GM12878 (cell line): ENCODE results near the gene PLEKHA7. TPM values are rescaled to one million over a fixed set of nuclear protein-coding genes. Genes with fewer than 3 reads are reported as not detected.

ENCODE experiments used
- BACH1 ChIP-seq: fragments of 450-650 bp; IDR thresholded peaks from 2 replicates; pipeline ENCODE4 v1.6.1; 2017; ENCODE audit warnings: mild to moderate bottlenecking, borderline replicate concordance
- BCL11A ChIP-seq: IDR thresholded peaks from 2 replicates; pipeline ENCODE4 v1.6.1; 2011; ENCODE audit warnings: low read depth, low read length
- BCL3 ChIP-seq: IDR thresholded peaks from 2 replicates; pipeline ENCODE4 v1.6.1; 2011; ENCODE audit warnings: borderline replicate concordance, low read depth, mild to moderate bottlenecking, moderate library complexity, low read length; ENCODE audit not compliant: insufficient read depth, poor library complexity, severe bottlenecking
- CEBPB ChIP-seq, 2 experiments: fragments of 150-350 bp in 1 of 2; IDR thresholded peaks; 2 replicates each; pipeline ENCODE4 v1.6.1; 2012 to 2014; ENCODE audit warnings: low read depth in 2 of 2, low read length in 2 of 2, borderline replicate concordance in 1 of 2, inconsistent platforms in 1 of 2
- FOXM1 ChIP-seq: IDR thresholded peaks from 2 replicates; pipeline ENCODE4 v1.6.1; 2012; ENCODE audit warnings: low read depth, mild to moderate bottlenecking, inconsistent platforms, low read length, moderate library complexity
- HCFC1 ChIP-seq: fragments of 150-350 bp; IDR thresholded peaks from 2 replicates; pipeline ENCODE4 v1.6.1; 2014; ENCODE audit warnings: low read length
- IKZF1 ChIP-seq: fragments of 450-650 bp; conservative IDR thresholded peaks from 2 replicates; pipeline ENCODE4 v1.6.1; 2017; ENCODE audit warnings: antibody characterized with exemption, mild to moderate bottlenecking
- JUNB ChIP-seq: IDR thresholded peaks from 2 replicates; pipeline ENCODE4 v1.6.1; 2016; ENCODE audit warnings: antibody characterized with exemption, mild to moderate bottlenecking
- KLF5 ChIP-seq: fragments of 450-650 bp; IDR thresholded peaks from 2 replicates; pipeline ENCODE4 v1.6.1; 2014; ENCODE audit warnings: mild to moderate bottlenecking; ENCODE audit not compliant: partially characterized antibody
- RAD51 ChIP-seq: fragments of 450-650 bp; IDR thresholded peaks from 2 replicates; pipeline ENCODE4 v1.6.1; 2016; ENCODE audit warnings: moderate library complexity, mild to moderate bottlenecking, inconsistent platforms
- SMAD5 ChIP-seq: IDR thresholded peaks from 2 replicates; pipeline ENCODE4 v1.6.1; 2016; ENCODE audit warnings: antibody characterized with exemption, low read depth
- STAT1 ChIP-seq: fragments of 450-650 bp; conservative IDR thresholded peaks from 2 replicates; pipeline ENCODE4 v1.6.1; 2014; ENCODE audit warnings: antibody characterized with exemption, mild to moderate bottlenecking
- TAF1 ChIP-seq: IDR thresholded peaks from 2 replicates; pipeline ENCODE4 v1.6.1; 2011; ENCODE audit warnings: mild to moderate bottlenecking, low read depth, low read length, borderline replicate concordance
- ZBTB11 ChIP-seq: fragments of 450-650 bp; formaldehyde crosslinking; IDR thresholded peaks from 2 replicates; pipeline ENCODE4 v1.5.0; 2022; ENCODE audit warnings: mild to moderate bottlenecking, missing genetic modification characterization
- polyA plus RNA-seq, 11 experiments: library from polyadenylated mRNA; depleted of rRNA in 4 of 11; unstranded in 6 of 11; stranded (reverse) in 5 of 11; fragments of >200 nt; fragmentation: Nextera tagmentation in 4 of 11; fragmentation: Illumina TruSeq in 1 of 11; extraction: Ambion mirVana in 4 of 11; extraction: Trizol in 1 of 11; gene quantifications; 1 replicate in 1 of 11; 2 replicates in 10 of 11; pipeline versions ENCODE4 v1.2.1 to v1.2.3, GENCODE V29; 2011 to 2016; ENCODE audit warnings: inconsistent platforms in 2 of 11, missing spikeins in 2 of 11, low read depth in 1 of 11
- total RNA-seq, 4 experiments: library from RNA; depleted of rRNA in 3 of 4; stranded (reverse); fragments of >200 nt in 3 of 4; fragmentation: Illumina TruSeq in 1 of 4; extraction: Trizol in 1 of 4; gene quantifications; 2 replicates each; pipeline versions ENCODE4 v1.2.1 to v1.2.3, GENCODE V29; 2013 to 2021

Gene PLEKHA7
- total and polyA plus RNA-seq, 10 of the 15 experiments (the other 5 are each of a cell fraction or from before 2014, with no cell fraction given): 0.45 to 5.3 (median 2.1) TPM

- TF ChIP-seq BCL3 (no peak), ZBTB11 (CRISPR knock-in tag) (no peak), HCFC1 (no peak), TAF1 (no peak), IKZF1 (no peak), BACH1 (no peak), BCL11A (no peak), CEBPB (IDR thresholded peaks at IDR 0.05; ENCODE audit: borderline replicate concordance in 1 of 2, low read depth in 2 of 2, low read length in 2 of 2) (no peak), RAD51 (no peak), SMAD5 (no peak), JUNB (no peak), KLF5 (no peak), STAT1 (no peak), FOXM1 (no peak)
- TF ChIP-seq, all 136 proteins: peak for 0
These were observed 92.5 kb downstream of the PLEKHA7 start (continued) for GRCh38 chr11:16921668-16922067.
